Esophagus muscularis mucosa (tissue), 4 donors: ENCODE results near the gene C14orf119. TPM values are rescaled to one million over a fixed set of nuclear protein-coding genes. Genes with fewer than 3 reads are reported as not detected.

Experiments
- DNase-seq: peaks from one replicate; pipeline ENCODE4 v3.0.0-alpha.2; 2017; ENCODE audit errors: extremely low spot score
- H3K27ac ChIP-seq, 4 donors: fragments of 200-600 bp; sonication (generic); replicated peaks in 1 of 4; 1 replicate in 3 of 4; 2 replicates in 1 of 4; pipeline ENCODE4 v1.5.1; 2016 to 2019; ENCODE audit warnings: mild to moderate bottlenecking in 1 of 4
- H3K27me3 ChIP-seq, 4 donors: fragments of 200-600 bp; sonication (generic); one replicate each; pipeline versions ENCODE4 v1.5.1 to v1.6.0; 2016 to 2019
- H3K36me3 ChIP-seq, 4 donors: fragments of 200-600 bp; sonication (generic); one replicate each; pipeline ENCODE4 v1.5.1; 2016 to 2019
- H3K4me1 ChIP-seq, 4 donors: fragments of 200-600 bp; sonication (generic); one replicate each; pipeline ENCODE4 v1.5.1; 2016 to 2019
- H3K4me3 ChIP-seq, 4 donors: fragments of 200-600 bp; sonication (generic); 1 replicate in 2 of 4; 2 replicates in 2 of 4; pipeline ENCODE4 v1.5.1; 2016 to 2019; ENCODE audit warnings: mild to moderate bottlenecking in 4 of 4, moderate library complexity in 1 of 4
- H3K9me3 ChIP-seq, 4 donors: fragments of 200-600 bp; sonication (generic); 1 replicate in 3 of 4; 2 replicates in 1 of 4; pipeline ENCODE4 v1.5.1; 2016 to 2019
- CTCF ChIP-seq, 3 experiments: fragments of 200-600 bp in 2 of 3; fragments of 450-650 bp in 1 of 3; sonication (generic) in 2 of 3; IDR thresholded peaks; one replicate each; pipeline ENCODE4 v1.5.1; 2017 to 2019; ENCODE audit warnings: antibody characterized with exemption in 3 of 3, mild to moderate bottlenecking in 2 of 3, moderate library complexity in 1 of 3
- EP300 ChIP-seq: sonication (generic); formaldehyde crosslinking; IDR thresholded peaks from one replicate; pipeline ENCODE4 v1.6.1; 2017; ENCODE audit warnings: antibody characterized with exemption
- POLR2A ChIP-seq: fragments of 450-650 bp; IDR thresholded peaks from one replicate; pipeline ENCODE4 v1.6.1; 2017; ENCODE audit warnings: antibody characterized with exemption, moderate library complexity, mild to moderate bottlenecking, low read depth
- POLR2AphosphoS5 ChIP-seq, 2 donors: sonication (generic); formaldehyde crosslinking; IDR thresholded peaks; one replicate each; pipeline ENCODE4 v1.6.1; 2017; ENCODE audit warnings: antibody characterized with exemption in 2 of 2
- WGBS: methylation state at CpG from one replicate; pipeline ENCODE4 v1.1.5; 2018; 5-methylcytosine and 5-hydroxymethylcytosine counted together
- intact Hi-C: fragments of 100-400 bp; cut with DNase I; formaldehyde crosslinking; loops from one replicate; pipeline ENCODE4 v1.15.1; 2023
- total RNA-seq, 4 donors: library from RNA; depleted of rRNA; stranded (reverse); fragments of >200 nt; gene quantifications; one replicate each; pipeline versions ENCODE4 v1.1.0 to v1.2.1, GENCODE V29; 2016

Gene C14orf119
- total RNA-seq, 4 donors from 2014 or later: 21.2 to 42.5 (median 34.0) TPM

GRCh38 chr14:23086565-23086964 lies 8.7 kb upstream of the C14orf119 start:
- H3K27me3 ChIP-seq: no peaks in the 10 kb centered on the region
- no peak overlapping the region for H3K27ac ChIP-seq
- H3K9me3 ChIP-seq: no peaks in the 10 kb centered on the region
- no peak for TF ChIP-seq EP300
- TF ChIP-seq CTCF (IDR thresholded peaks at IDR 0.05): no peak
- TF ChIP-seq POLR2AphosphoS5 (IDR thresholded peaks at IDR 0.05): no peak
- TF ChIP-seq POLR2A: no peak
- WGBS: 83% methylated on average over 1 of the region's 1 CpG
- no peak overlapping the region for H3K4me3 ChIP-seq
- H3K4me1 ChIP-seq: peaks cover 0 to 31% (median 13%) of the 10 kb centered on the region in 4 donors
- H3K36me3 ChIP-seq: peaks cover 70 to 100% (median 96%) of the 10 kb centered on the region in 4 donors
- intact Hi-C loops: no loop called here
- DNase-seq: no peak

- intact Hi-C loops: no loop called here
- no peak for TF ChIP-seq POLR2A
- no peak for TF ChIP-seq POLR2AphosphoS5 (IDR thresholded peaks at IDR 0.05)
- TF ChIP-seq EP300: no peak
- no peak for TF ChIP-seq CTCF (IDR thresholded peaks at IDR 0.05)
- H3K4me3 ChIP-seq: no peak overlapping the region
- no peaks in the 10 kb centered on the region for H3K27me3 ChIP-seq
- H3K36me3 ChIP-seq: peaks cover 43 to 86% (median 81%) of the 10 kb centered on the region in 4 donors
- H3K9me3 ChIP-seq: no peaks in the 10 kb centered on the region
- no peak for DNase-seq
- H3K27ac ChIP-seq: no peak overlapping the region
- H3K4me1 ChIP-seq: peaks cover 22 to 58% (median 38%) of the 10 kb centered on the region in 4 donors
- 85% methylated on average over 12 of the region's 12 CpGs for WGBS
These were observed 5.6 kb upstream of the C14orf119 start for GRCh38 chr14:23089498-23090253.

GRCh38 chr14:23090254-23090636 lies 5.1 kb upstream of the C14orf119 start:
- no peak for DNase-seq
- H3K36me3 ChIP-seq: peaks cover 38 to 81% (median 75%) of the 10 kb centered on the region in 4 donors
- H3K9me3 ChIP-seq: no peaks in the 10 kb centered on the region
- TF ChIP-seq POLR2AphosphoS5 (IDR thresholded peaks at IDR 0.05) (no peak), CTCF (IDR thresholded peaks at IDR 0.05) (no peak), EP300 (no peak), POLR2A (no peak)
- intact Hi-C loops: no loop called here
- no peak overlapping the region for H3K4me3 ChIP-seq
- H3K4me1 ChIP-seq: peaks cover 22 to 58% (median 38%) of the 10 kb centered on the region in 4 donors
- WGBS: 62% methylated on average over 4 of the region's 4 CpGs
- no peaks in the 10 kb centered on the region for H3K27me3 ChIP-seq
- H3K27ac ChIP-seq: no peak overlapping the region

- Histone ChIP-seq H3K27me3 (no peaks in the 10 kb centered on the region), H3K27ac (no peak overlapping the region), H3K9me3 (no peaks in the 10 kb centered on the region), H3K36me3 (peaks cover 36 to 68% (median 63%) of the 10 kb centered on the region in 4 donors), H3K4me1 (peaks cover 24 to 58% (median 42%) of the 10 kb centered on the region in 4 donors), H3K4me3 (no peak overlapping the region)
- intact Hi-C loops: no loop called here
- no peak for DNase-seq
- WGBS: 86% methylated on average over 11 of the region's 12 CpGs
- TF ChIP-seq EP300 (no peak), POLR2A (no peak), CTCF (IDR thresholded peaks at IDR 0.05) (no peak), POLR2AphosphoS5 (IDR thresholded peaks at IDR 0.05) (no peak)
These were observed 3.7 kb upstream of the C14orf119 start for GRCh38 chr14:23091294-23092225.
